ENCODE results near the gene PMEL. TPM values are rescaled to one million over a fixed set of nuclear protein-coding genes. Genes with fewer than 3 reads are reported as not detected.

PMEL gene
- total and polyA plus RNA-seq, 2 of the 4 experiments (the other 2 are of a cell fraction) = 1.4 to 5.8 TPM

DNA sequence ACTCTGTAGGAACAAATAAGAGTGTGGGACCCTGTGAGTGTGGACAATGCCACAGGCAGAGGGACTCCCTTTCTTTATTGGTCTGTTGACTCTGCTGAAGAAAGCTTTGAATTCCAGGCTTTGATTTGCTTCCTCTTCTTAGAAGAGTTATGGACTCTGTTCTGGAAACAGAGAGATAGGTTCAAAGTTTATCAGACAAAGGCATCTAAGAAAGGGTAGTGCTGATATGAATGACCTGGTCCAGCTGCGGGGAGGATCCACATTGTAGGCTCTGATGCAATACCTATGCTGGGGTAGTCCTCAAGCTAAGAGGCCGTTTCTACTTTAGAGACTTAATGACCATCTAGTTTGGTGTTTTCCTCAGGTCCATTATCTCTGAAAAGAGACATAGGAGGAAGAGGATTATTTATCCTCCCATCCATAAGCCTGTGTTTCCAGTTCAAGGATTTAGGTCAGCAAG is 44.3 kb upstream of the PMEL start:
- intact Hi-C loops (cut with micrococcal nuclease) = no loop called here
- no peak overlapping the region for H2BK15ac ChIP-seq (ENCODE audit: low read depth, low read length)

More for the DNA sequence above, 44.3 kb upstream of the PMEL start:
- no CpG with 5 or more reads among the region's 2 CpGs for WGBS, 2 experiments (ENCODE audit: extremely low coverage in 2 of 2, insufficient read length in 1 of 2)
- dilution Hi-C loops (cut with HindIII; ENCODE audit: low sequenced_read_pairs, unreplicated experiment) (no loop called here), in situ Hi-C loops (cut with MboI; ENCODE audit: low sequenced_read_pairs) (no loop called here)
- Histone ChIP-seq H3K56ac (ENCODE audit: extremely low read depth, insufficient read depth, low read length) (no peak overlapping the region), H3K9ac (ENCODE audit: low read depth, low read length) (no peak overlapping the region), H3K4me1 (ENCODE audit: control insufficient read depth, insufficient read depth, low read length) (no peaks in the 10 kb centered on the region), H2AFZ (replicated peaks; ENCODE audit: low read length, poor library complexity) (no peak overlapping the region), H3K36me3 (ENCODE audit: control insufficient read depth, insufficient read depth, low read length) (no peaks in the 10 kb centered on the region; the same call in 1 of the 2 replicates), H3K9me1 (ENCODE audit: insufficient read depth, low read length) (peaks cover 7% of the 10 kb centered on the region), H2AK9ac (replicated peaks; ENCODE audit: low read depth, low read length, poor library complexity) (no peak overlapping the region), H2BK20ac (ENCODE audit: low read depth, low read length) (no peak overlapping the region), H3K23ac (ENCODE audit: low read depth, low read length) (no peak overlapping the region), H4K91ac (ENCODE audit: insufficient read depth, low read depth, low read length) (no peak overlapping the region), H2BK120ac (ENCODE audit: low read depth, low read length) (no peak overlapping the region), H3K27ac (ENCODE audit: insufficient read depth, low read length) (no peak overlapping the region), H3K79me1 (ENCODE audit: low read depth in 1 of 2, low read length in 2 of 2) (peaks cover 3 to 12% of the 10 kb centered on the region in 2 experiments; a peak in 3 of 4 replicates), H3K9me3 (ENCODE audit: control insufficient read depth, insufficient read depth, low read length) (no peaks in the 10 kb centered on the region), H3K4me3 (ENCODE audit: insufficient read depth, low read depth, low read length) (no peak overlapping the region), H3K14ac (replicated peaks; ENCODE audit: low read depth, low read length) (no peak overlapping the region), H3K27me3 (ENCODE audit: control insufficient read depth, insufficient read depth, low read length) (no peaks in the 10 kb centered on the region), H4K5ac (ENCODE audit: low read depth, low read length) (no peak overlapping the region), H3K4me2 (ENCODE audit: low read depth, low read length) (no peak overlapping the region), H2BK5ac (ENCODE audit: low read depth, low read length, poor library complexity, severe bottlenecking) (no peak overlapping the region), H3K4ac (ENCODE audit: low read depth, low read length) (no peak overlapping the region), H4K8ac (ENCODE audit: low read depth in 2 of 2, low read length in 2 of 2) (no peak overlapping the region), H3K18ac (ENCODE audit: low read depth, low read length) (no peak overlapping the region), H4K20me1 (ENCODE audit: insufficient read depth, low read length) (no peaks in the 10 kb centered on the region), H2AK5ac (ENCODE audit: low read depth, low read length) (no peak overlapping the region)
- DNase-seq (no peak), ATAC-seq (ENCODE audit: low read depth) (no peak)
- BruUV-seq (replicated peaks) = no TSS peak
- ChIA-PET CTCF (no interaction called here), POLR2A (ENCODE audit: unreplicated experiment) (no interaction called here)
- TF ChIP-seq RAD21 (IDR thresholded peaks at IDR 0.05; ENCODE audit: low read length) (no peak), CEBPB (IDR thresholded peaks at IDR 0.05; ENCODE audit: low read depth, low read length) (peak; percentile 53)

Measured in IMR-90 (cell line).